ENCODE measurements around the gene LOC128125822.
"Not testable (repeated sequence)": the region's sequence is repeated elsewhere in the genome, so short reads cannot be mapped to it uniquely, and the experiment has no call there.

Gene LOC128125822

GRCh38 chr6:63572044-63572746, at the start of gene LOC128125822, which contains the start of gene PTP4A1:
Gene LOC128125822 (plus strand): TSS chr6:63572480.
Gene PTP4A1 (plus strand): TSS chr6:63572480. CDS start chr6:63576881, 4,401 bp downstream.
- DNase-seq: peak; percentile 99

GRCh38 chr6:63522911-63523287, 49.4 kb upstream of the LOC128125822 start:
- not testable (repeated sequence) for DNase-seq

- DNase-seq: no peak
Measured at GRCh38 chr6:63523630-63524029, 48.6 kb upstream of the LOC128125822 start.

- no peak for DNase-seq
Measured at GRCh38 chr6:63525186-63525878, 46.9 kb upstream of the LOC128125822 start.

- DNase-seq: no peak
Measured at GRCh38 chr6:63526931-63527330, 45.3 kb upstream of the LOC128125822 start.

- no peak for DNase-seq
Measured at GRCh38 chr6:63527658-63528514, 44.4 kb upstream of the LOC128125822 start.

GRCh38 chr6:63529498-63529897, 42.8 kb upstream of the LOC128125822 start:
- DNase-seq: no peak

- no peak for DNase-seq
Measured at GRCh38 chr6:63530182-63530581, 42.1 kb upstream of the LOC128125822 start.

- DNase-seq: no peak
Measured at GRCh38 chr6:63530991-63531390, 41.3 kb upstream of the LOC128125822 start.

- no peak for DNase-seq
Measured at GRCh38 chr6:63533026-63533425, 39.3 kb upstream of the LOC128125822 start.

- DNase-seq: no peak
Measured at GRCh38 chr6:63533952-63534351, 38.3 kb upstream of the LOC128125822 start.

GRCh38 chr6:63537201-63537958, 34.9 kb upstream of the LOC128125822 start:
- DNase-seq: no peak

GRCh38 chr6:63537959-63538300, 34.4 kb upstream of the LOC128125822 start:
- no peak for DNase-seq

GRCh38 chr6:63538550-63538949, 33.7 kb upstream of the LOC128125822 start:
- DNase-seq: no peak

GRCh38 chr6:63543001-63543400, 29.3 kb upstream of the LOC128125822 start:
- DNase-seq: no peak

- DNase-seq: no peak
Measured at GRCh38 chr6:63543982-63544381, 28.3 kb upstream of the LOC128125822 start.

- no peak for DNase-seq
Measured at GRCh38 chr6:63546236-63546635, 26.0 kb upstream of the LOC128125822 start.

- DNase-seq: no peak
Measured at GRCh38 chr6:63546697-63547096, 25.6 kb upstream of the LOC128125822 start.

GRCh38 chr6:63549076-63549475, 23.2 kb upstream of the LOC128125822 start:
- no peak for DNase-seq

GRCh38 chr6:63553208-63553607, 19.1 kb upstream of the LOC128125822 start:
- DNase-seq: no peak

GRCh38 chr6:63553900-63554299, 18.4 kb upstream of the LOC128125822 start:
- no peak for DNase-seq

- DNase-seq: no peak
Measured at GRCh38 chr6:63554782-63555181, 17.5 kb upstream of the LOC128125822 start.

GRCh38 chr6:63556369-63556768, 15.9 kb upstream of the LOC128125822 start:
- DNase-seq: no peak
